GM12865 (cell line): ENCODE measurements around the gene TCEA3.

Source experiments
- DNase-seq: peaks from one replicate; pipeline ENCODE4 v3.0.0; 2010; ENCODE audit warnings: low read depth
- H3K4me3 ChIP-seq: 2 replicates; pipeline ENCODE4 v1.5.1; 2011; ENCODE audit warnings: mild to moderate bottlenecking, low read depth, low read length, control low read depth
- CTCF ChIP-seq: IDR thresholded peaks from 2 replicates; pipeline ENCODE4 v1.5.1; 2011; ENCODE audit warnings: low read length, control low read depth, low read depth, inconsistent platforms; ENCODE audit not compliant: insufficient read depth; ENCODE audit errors: missing control alignments

The TCEA3 gene

GRCh38 chr1:23400324-23401114 is 24.0 kb downstream of the TCEA3 start:
- DNase-seq: no peak
- no peak for TF ChIP-seq CTCF
- no peak overlapping the region for H3K4me3 ChIP-seq

- H3K4me3 ChIP-seq: no peak overlapping the region
- TF ChIP-seq CTCF: no peak
- no peak for DNase-seq
Measured at GRCh38 chr1:23399229-23399628, 25.3 kb downstream of the TCEA3 start.

- DNase-seq: no peak
Measured at GRCh38 chr1:23397908-23398307, 26.6 kb downstream of the TCEA3 start.

GRCh38 chr1:23396380-23396779 is 28.2 kb downstream of the TCEA3 start:
- H3K4me3 ChIP-seq: no peak overlapping the region

More at GRCh38 chr1:23397908-23398307, 26.6 kb downstream of the TCEA3 start:
- TF ChIP-seq CTCF: no peak
- no peak overlapping the region for H3K4me3 ChIP-seq

GRCh38 chr1:23395849-23396248 is 28.7 kb downstream of the TCEA3 start:
- H3K4me3 ChIP-seq: no peak overlapping the region
- TF ChIP-seq CTCF: no peak

More at GRCh38 chr1:23396380-23396779, 28.2 kb downstream of the TCEA3 start:
- TF ChIP-seq CTCF: no peak
- DNase-seq: no peak

GRCh38 chr1:23395154-23395724 is 29.3 kb downstream of the TCEA3 start:
- H3K4me3 ChIP-seq: no peak overlapping the region
- TF ChIP-seq CTCF: no peak
- no peak for DNase-seq

More at GRCh38 chr1:23395849-23396248, 28.7 kb downstream of the TCEA3 start:
- no peak for DNase-seq
